ENCODE measurements around the gene SLC39A2.

SLC39A2 gene

DNA sequence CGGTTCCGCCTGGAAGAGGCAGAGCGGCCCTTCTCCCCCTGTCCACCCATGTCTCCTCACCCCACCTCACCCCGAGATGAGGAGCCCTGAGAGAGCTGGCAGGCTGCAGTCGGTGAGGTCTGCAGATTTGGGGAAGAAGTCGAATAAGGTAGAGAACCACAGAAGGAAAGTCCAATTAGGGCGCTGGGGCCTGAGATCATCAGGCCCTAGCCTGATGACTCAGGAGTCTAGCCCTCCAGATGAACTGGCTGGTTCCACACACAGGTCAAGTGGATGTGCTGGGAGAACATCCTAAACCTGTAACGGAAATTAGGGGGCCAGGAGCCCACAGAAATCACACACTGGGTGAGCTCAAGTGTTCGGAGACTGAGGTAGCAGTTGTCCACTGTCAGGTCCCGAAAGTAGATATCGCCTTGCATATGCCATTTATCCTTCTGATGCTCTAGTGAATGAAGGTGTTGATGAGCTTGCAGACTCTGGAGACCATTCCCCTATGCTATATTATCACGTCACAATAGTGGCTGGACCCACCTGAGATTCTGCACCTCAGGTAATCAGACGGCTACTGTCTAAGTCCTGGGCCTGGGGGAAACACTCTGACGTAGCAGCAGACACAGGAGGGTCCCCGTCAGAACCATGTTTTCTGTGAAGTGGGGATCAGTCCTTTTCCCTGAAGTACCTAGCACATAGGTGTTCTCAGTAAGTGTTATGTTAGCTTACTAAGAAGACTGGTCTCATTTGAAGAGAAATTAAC lies 10.2 kb upstream of the SLC39A2 start:
- peak overlapping the region; percentile 70 for H3K27ac ChIP-seq
- TF ChIP-seq CTCF (conservative IDR thresholded peaks at IDR 0.05), result no peak
- TF ChIP-seq ZFX (IDR thresholded peaks at IDR 0.05), result no peak

DNA sequence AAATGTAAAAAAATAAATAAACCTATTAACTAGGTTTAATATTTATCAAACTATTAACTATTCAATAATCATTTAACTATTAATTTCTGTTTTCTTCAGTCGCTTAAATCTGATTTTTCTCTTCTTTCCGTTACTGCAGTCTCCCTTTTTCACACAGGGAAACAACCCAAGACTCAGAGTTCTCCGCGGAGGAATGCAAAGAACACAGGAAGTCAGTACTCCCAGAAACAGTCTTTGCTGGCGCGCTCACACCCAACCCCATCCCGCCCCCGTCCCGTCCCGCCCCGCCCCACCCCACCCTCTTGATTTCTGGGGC lies 9.7 kb upstream of the SLC39A2 start:
- TF ChIP-seq ZFX (IDR thresholded peaks at IDR 0.05) (no peak), CTCF (conservative IDR thresholded peaks at IDR 0.05) (no peak)
- H3K27ac ChIP-seq, result peak overlapping the region; percentile 70

DNA sequence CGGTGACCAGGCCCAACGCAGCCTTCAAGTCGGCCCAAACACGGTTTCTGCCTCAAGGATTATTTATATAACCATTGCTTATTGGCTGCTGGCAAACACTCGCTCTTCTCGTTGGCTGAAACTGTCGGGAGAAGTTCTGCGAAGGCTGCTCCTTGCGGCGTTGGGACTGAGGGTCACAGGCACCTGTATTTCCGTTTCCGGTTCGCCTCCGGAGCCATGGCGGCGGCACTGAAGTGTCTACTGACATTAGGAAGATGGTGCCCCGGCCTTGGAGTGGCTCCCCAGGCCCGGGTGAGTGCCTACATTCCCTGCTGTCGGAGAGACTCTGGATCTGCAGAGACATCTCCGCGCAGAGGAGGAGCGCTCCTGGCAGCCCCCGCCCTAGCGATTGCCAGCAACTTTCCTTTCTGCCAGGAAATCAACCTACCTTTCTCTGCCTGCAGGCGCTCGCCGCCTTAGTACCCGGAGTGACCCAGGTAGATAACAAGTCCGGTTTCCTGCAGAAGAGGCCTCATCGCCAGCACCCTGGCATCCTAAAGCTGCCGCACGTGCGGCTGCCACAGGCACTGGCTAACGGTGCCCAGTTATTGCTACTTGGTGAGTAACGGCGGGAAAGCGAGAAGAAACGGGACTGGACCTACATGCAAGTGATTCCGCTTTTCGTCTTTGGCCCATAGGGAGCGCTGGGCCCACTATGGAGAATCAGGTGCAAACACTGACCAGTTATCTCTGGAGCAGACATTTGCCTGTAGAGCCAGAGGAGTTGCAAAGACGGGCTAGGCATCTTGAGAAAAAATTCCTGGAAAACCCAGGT lies 9.1 kb upstream of the SLC39A2 start, which contains the start of gene METTL17:
Gene METTL17 (plus strand): TSS at position 194 of the 814 bp plus-strand sequence. CDS start 23 bp downstream, at position 217.
- peak within 1 kb of the TSS; percentile 70 for H3K27ac ChIP-seq
- peak; percentile 67 for TF ChIP-seq CTCF (conservative IDR thresholded peaks at IDR 0.05)
- peak; percentile 40; the same call in 1 of the 2 replicates for TF ChIP-seq ZFX (IDR thresholded peaks at IDR 0.05)

GRCh38 chr14:20996521-20996920 lies 2.6 kb upstream of the SLC39A2 start:
- no peak overlapping the region for H3K27ac ChIP-seq
- TF ChIP-seq CTCF (conservative IDR thresholded peaks at IDR 0.05) (no peak), ZFX (IDR thresholded peaks at IDR 0.05) (no peak)

DNA sequence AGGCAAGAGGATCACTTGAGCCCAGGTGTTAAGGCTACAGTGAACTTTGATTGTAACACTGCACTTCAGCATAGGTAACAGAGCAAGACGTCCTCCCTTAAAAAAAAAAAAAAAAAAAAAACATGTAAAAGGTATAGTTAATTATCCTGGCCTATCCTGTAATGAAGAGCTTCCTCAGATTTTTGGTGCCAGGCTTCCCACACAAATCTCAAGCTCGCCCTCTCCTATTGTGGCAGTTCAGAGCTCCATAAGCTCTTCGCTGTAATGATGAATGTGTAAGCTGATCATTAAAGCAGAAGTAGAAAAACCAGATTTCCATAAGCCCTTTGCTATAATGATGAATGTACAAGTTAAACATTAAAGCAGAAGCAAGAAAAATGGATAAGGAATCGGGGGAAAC lies 2.0 kb upstream of the SLC39A2 start:
- H3K27ac ChIP-seq, result no peak overlapping the region
- TF ChIP-seq ZFX (IDR thresholded peaks at IDR 0.05), result no peak
- no peak for TF ChIP-seq CTCF (conservative IDR thresholded peaks at IDR 0.05)

DNA sequence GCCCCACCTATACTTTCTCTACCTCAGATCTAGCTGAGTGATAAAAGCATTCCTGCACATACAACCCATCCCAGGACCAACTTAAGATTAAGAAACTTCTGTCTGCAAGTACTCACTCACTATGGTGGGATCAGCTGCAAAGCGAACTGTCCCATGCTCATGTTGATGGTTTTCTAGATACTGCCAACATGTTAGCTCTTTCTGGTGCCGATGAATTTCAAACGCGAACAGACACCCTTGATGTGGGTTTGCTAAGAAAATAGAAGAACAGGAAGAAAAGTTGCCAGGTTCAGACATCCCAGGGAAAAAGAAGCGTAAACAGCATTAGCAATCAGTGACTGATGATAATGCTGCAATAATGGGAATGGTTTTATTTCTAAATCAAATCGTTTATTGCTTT lies 1.5 kb upstream of the SLC39A2 start:
- no peak overlapping the region for H3K27ac ChIP-seq
- TF ChIP-seq CTCF (conservative IDR thresholded peaks at IDR 0.05) (no peak), ZFX (IDR thresholded peaks at IDR 0.05) (no peak)

- TF ChIP-seq ZFX (IDR thresholded peaks at IDR 0.05) (no peak), CTCF (conservative IDR thresholded peaks at IDR 0.05) (no peak)
- no peak overlapping the region for H3K27ac ChIP-seq
Measured at GRCh38 chr14:20998139-20998538, 954 bp upstream of the SLC39A2 start.

Measured in C4-2B (cell line).